PFSK-1 (cell line): ENCODE results near the gene NFIB.

ENCODE experiments used
- POLR2AphosphoS5 ChIP-seq: IDR thresholded peaks from 2 replicates; pipeline ENCODE4 v1.6.1; 2012; ENCODE audit warnings: low read depth, mild to moderate bottlenecking, control low read depth, low read length, moderate library complexity
- REST ChIP-seq, 2 experiments: IDR thresholded peaks; 2 replicates each; pipeline versions ENCODE4 v1.6.1 to v1.8.0; 2011 to 2012; ENCODE audit warnings: low read depth in 2 of 2, low read length in 2 of 2, control low read depth in 1 of 2, inconsistent platforms in 1 of 2, mild to moderate bottlenecking in 1 of 2, moderate library complexity in 1 of 2; ENCODE audit not compliant: insufficient read depth in 1 of 2
- TAF1 ChIP-seq: IDR thresholded peaks from 2 replicates; pipeline ENCODE4 v1.6.1; 2012; ENCODE audit warnings: low read length, control low read depth, borderline replicate concordance; ENCODE audit not compliant: insufficient read depth

- TF ChIP-seq POLR2AphosphoS5: no peak
- TF ChIP-seq REST (IDR thresholded peaks at IDR 0.05; ENCODE audit: insufficient read depth in 1 of 2, low read depth in 2 of 2, low read length in 2 of 2): no peak
- no peak for TF ChIP-seq TAF1
Measured at GRCh38 chr9:14308853-14309145, 5.1 kb downstream of the NFIB start.
